HCT116 (cell line): ENCODE results near the gene ZNF618. TPM values are rescaled to one million over a fixed set of nuclear protein-coding genes. Genes with fewer than 3 reads are reported as not detected.

Experiments used
- ATAC-seq: fragments of 200-7000 bp; cut with Tn5 transposase; 2 replicates; pipeline ENCODE4 v1.9.1; 2020; ENCODE audit warnings: mild to moderate bottlenecking, moderate library complexity
- BruUV-seq: library from RNA; stranded (reverse); fragments of 400-500 nt; replicated peaks from 2 replicates; lab custom pipeline; 2021; lab: Mats Ljungman, UMichigan
- CTCF ChIA-PET: fragments of 300-600 bp; sonication (Branson Sonifier 250); formaldehyde crosslinking; loops from one replicate; lab custom pipeline; 2021; ENCODE audit warnings: antibody characterized with exemption; lab: Charles Lee
- POLR2A ChIA-PET: fragments of 300-600, 350-600 bp; sonication (Branson Sonifier 250); formaldehyde crosslinking; loops from one replicate; lab custom pipeline; 2021; ENCODE audit warnings: antibody characterized with exemption; lab: Charles Lee
- RAD21 ChIA-PET, 2 experiments: fragments of 300-600 bp; sonication (Branson Sonifier 250); formaldehyde crosslinking; loops; one replicate each; lab custom pipeline; 2023; ENCODE audit warnings: low total read pairs in 2 of 2; ENCODE audit not compliant: uncharacterized antibody in 2 of 2, unreplicated experiment in 2 of 2, low non-redundant PET in 1 of 2; lab: Charles Lee
- DNase-seq: peaks from one replicate; pipeline ENCODE4 v3.0.0-alpha.2; 2010; ENCODE audit warnings: low read depth, low spot score
- H2AFZ ChIP-seq: fragments of 200-600 bp; shearing (Covaris generic), sonication (generic); 2 replicates; pipeline ENCODE4 v1.6.1; 2017; ENCODE audit warnings: low read depth, mixed run types, mixed read lengths, antibody characterized with exemption, low read length; ENCODE audit not compliant: poor library complexity, severe bottlenecking
- H3K27ac ChIP-seq: 2 replicates; pipeline ENCODE4 v1.5.1; 2012; ENCODE audit warnings: low read depth, low read length
- H3K27me3 ChIP-seq: fragments of 200-600 bp; sonication (generic); 2 replicates; pipeline ENCODE4 v1.6.1; 2016; ENCODE audit warnings: mixed run types, low read length, mixed read lengths; ENCODE audit not compliant: insufficient read depth
- H3K36me3 ChIP-seq, 2 experiments: fragments of 200-500 bp in 1 of 2; fragments of 200-600 bp in 1 of 2; sonication (Bioruptor generic) in 1 of 2; sonication (generic) in 1 of 2; 2 replicates each; pipeline versions ENCODE4 v1.5.1 to v1.6.1; 2014 to 2016; ENCODE audit warnings: low read length in 2 of 2, inconsistent platforms in 1 of 2, mixed read lengths in 1 of 2, mixed run types in 1 of 2; ENCODE audit not compliant: insufficient read depth in 2 of 2, control insufficient read depth in 1 of 2
- H3K4me1 ChIP-seq, 2 experiments: fragments of 200-600 bp in 1 of 2; sonication (generic) in 1 of 2; 2 replicates each; pipeline versions ENCODE4 v1.5.1 to v1.6.1; 2012 to 2017; ENCODE audit warnings: low read length in 2 of 2, inconsistent platforms in 1 of 2, mild to moderate bottlenecking in 1 of 2, mixed read lengths in 1 of 2, mixed run types in 1 of 2, moderate library complexity in 1 of 2; ENCODE audit not compliant: insufficient read depth in 2 of 2, control insufficient read depth in 1 of 2
- H3K4me2 ChIP-seq: fragments of 200-600 bp; sonication (generic); 2 replicates; pipeline ENCODE4 v1.6.1; 2017; ENCODE audit warnings: mixed run types, low read length, mixed read lengths
- H3K4me3 ChIP-seq, 2 experiments: fragments of 200-600 bp in 1 of 2; sonication (generic) in 1 of 2; replicated peaks in 1 of 2; 2 replicates each; pipeline ENCODE4 v1.5.1; 2011 to 2016; ENCODE audit warnings: low read length in 2 of 2, control low read depth in 1 of 2, low read depth in 1 of 2, mild to moderate bottlenecking in 1 of 2, mixed read lengths in 1 of 2, mixed run types in 1 of 2
- H3K79me2 ChIP-seq: fragments of 200-600 bp; sonication (generic); 2 replicates; pipeline ENCODE4 v1.6.1; 2017; ENCODE audit warnings: mild to moderate bottlenecking, mixed run types, low read length, moderate library complexity, mixed read lengths; ENCODE audit not compliant: insufficient read depth
- H3K9ac ChIP-seq: fragments of 200-600 bp; sonication (generic); 2 replicates; pipeline ENCODE4 v1.6.1; 2016; ENCODE audit warnings: low read length, mixed read lengths
- H3K9me2 ChIP-seq: fragments of 200-600 bp; sonication (generic), shearing (Covaris generic); 2 replicates; pipeline ENCODE4 v1.6.1; 2017; ENCODE audit warnings: mixed run types, mild to moderate bottlenecking, moderate library complexity; ENCODE audit not compliant: insufficient read depth
- H3K9me3 ChIP-seq, 2 experiments: fragments of 200-500 bp in 1 of 2; fragments of 200-600 bp in 1 of 2; sonication (Bioruptor generic) in 1 of 2; sonication (generic) in 1 of 2; 2 replicates each; pipeline ENCODE4 v1.6.1; 2014 to 2017; ENCODE audit warnings: low read length in 2 of 2, mixed read lengths in 2 of 2, inconsistent platforms in 1 of 2, low read depth in 1 of 2, mild to moderate bottlenecking in 1 of 2, mixed run types in 1 of 2, moderate library complexity in 1 of 2; ENCODE audit not compliant: control insufficient read depth in 1 of 2, insufficient read depth in 1 of 2
- H4K20me1 ChIP-seq: fragments of 200-600 bp; sonication (generic), shearing (Covaris generic); 2 replicates; pipeline ENCODE4 v1.6.1; 2017; ENCODE audit warnings: mixed run types, mild to moderate bottlenecking, moderate library complexity; ENCODE audit not compliant: insufficient read depth
- CTCF ChIP-seq, 3 experiments: fragments of 200-600 bp in 1 of 3; sonication (generic) in 1 of 3; IDR thresholded peaks in 2 of 3; conservative IDR thresholded peaks in 1 of 3; 2 replicates each; pipeline ENCODE4 v1.5.1; 2012 to 2017; ENCODE audit warnings: low read depth in 2 of 3, low read length in 2 of 3, antibody characterized with exemption in 1 of 3, borderline replicate concordance in 1 of 3, control low read depth in 1 of 3, mild to moderate bottlenecking in 1 of 3, mixed read lengths in 1 of 3, mixed run types in 1 of 3, moderate library complexity in 1 of 3; ENCODE audit not compliant: insufficient read depth in 1 of 3
- EGR1 ChIP-seq: IDR thresholded peaks from 2 replicates; pipeline ENCODE4 v1.6.1; 2012; ENCODE audit warnings: low read depth
- EZH2 ChIP-seq: fragments of 200-600 bp; sonication (generic); IDR thresholded peaks from 2 replicates; pipeline ENCODE4 v1.6.1; 2017; ENCODE audit warnings: antibody characterized with exemption, mixed run types
- EZH2phosphoT487 ChIP-seq: fragments of 200-600 bp; IDR thresholded peaks from 2 replicates; pipeline ENCODE4 v1.6.1; 2018; ENCODE audit warnings: antibody characterized with exemption, borderline replicate concordance
- FOSL1 ChIP-seq: IDR thresholded peaks from 2 replicates; pipeline ENCODE4 v1.6.1; 2012; ENCODE audit warnings: low read depth
- JUND ChIP-seq: IDR thresholded peaks from 2 replicates; pipeline ENCODE4 v1.6.1; 2012
- MAX ChIP-seq: IDR thresholded peaks from 2 replicates; pipeline ENCODE4 v1.6.1; 2012
- POLR2A ChIP-seq: IDR thresholded peaks from 2 replicates; pipeline ENCODE4 v1.7.0; 2011; ENCODE audit warnings: borderline replicate concordance; ENCODE audit not compliant: insufficient read depth, insufficient read length; ENCODE audit errors: extremely low read depth
- POLR2AphosphoS5 ChIP-seq: IDR thresholded peaks from 2 replicates; pipeline ENCODE4 v1.6.1; 2011; ENCODE audit warnings: mild to moderate bottlenecking, low read depth, low read length, moderate library complexity
- RAD21 ChIP-seq: IDR thresholded peaks from 2 replicates; pipeline ENCODE4 v1.6.1; 2012; ENCODE audit warnings: low read depth, mild to moderate bottlenecking
- SIN3A ChIP-seq: IDR thresholded peaks from 2 replicates; pipeline ENCODE4 v1.6.1; 2012; ENCODE audit warnings: low read depth
- SP1 ChIP-seq: IDR thresholded peaks from 2 replicates; pipeline ENCODE4 v1.6.1; 2012; ENCODE audit warnings: low read depth
- SRF ChIP-seq: IDR thresholded peaks from 2 replicates; pipeline ENCODE4 v1.6.1; 2012; ENCODE audit warnings: low read depth
- intact Hi-C: fragments of 100-400 bp; cut with micrococcal nuclease; formaldehyde crosslinking; loops from 2 replicates; pipeline ENCODE4 v1.10.0; 2022
- total RNA-seq: library from RNA; stranded (reverse); gene quantifications from one replicate; pipeline ENCODE4 v1.2.1, GENCODE V29; 2021; ENCODE audit not compliant: unreplicated experiment

The ZNF618 gene
- total RNA-seq, 1 experiment from 2014 or later, result 13.5 TPM

GRCh38 chr9:113909421-113909820 is 33.3 kb downstream of the ZNF618 start:
- RAD21 ChIA-PET, result no interaction called here
- no peak for ATAC-seq
- BruUV-seq, result no TSS peak
- no peaks in the 10 kb centered on the region for H3K36me3 ChIP-seq
- POLR2A ChIA-PET, result no interaction called here
- peaks cover 0 to 3% of the 10 kb centered on the region in 2 experiments; a peak in 1 of 4 replicates for H3K4me1 ChIP-seq
- no peak overlapping the region for H3K4me3 ChIP-seq
- no peaks in the 10 kb centered on the region for H3K9me2 ChIP-seq
- H3K27ac ChIP-seq, result no peak overlapping the region
- no peaks in the 10 kb centered on the region for H3K79me2 ChIP-seq
- H2AFZ ChIP-seq, result no peak overlapping the region
- H3K4me2 ChIP-seq, result no peak overlapping the region
- no peak for DNase-seq
- no peaks in the 10 kb centered on the region for H4K20me1 ChIP-seq
- no peak overlapping the region for H3K9ac ChIP-seq
- intact Hi-C loops, result no loop called here
- H3K27me3 ChIP-seq, result no peaks in the 10 kb centered on the region
- H3K9me3 ChIP-seq, result no peaks in the 10 kb centered on the region
- TF ChIP-seq CTCF (IDR thresholded peaks at IDR 0.05 in 2 of 3, conservative IDR thresholded peaks at IDR 0.05 in 1 of 3; ENCODE audit: borderline replicate concordance in 1 of 3, insufficient read depth in 1 of 3, low read depth in 2 of 3, low read length in 2 of 3), result no peak
- CTCF ChIA-PET, result no interaction called here

GRCh38 chr9:113910036-113910639 is 34.0 kb downstream of the ZNF618 start:
- DNase-seq, result no peak
- Histone ChIP-seq H3K4me3 (no peak overlapping the region), H3K4me1 (peaks cover 0 to 3% of the 10 kb centered on the region in 2 experiments; a peak in 1 of 4 replicates), H3K9me2 (no peaks in the 10 kb centered on the region), H4K20me1 (no peaks in the 10 kb centered on the region), H2AFZ (no peak overlapping the region), H3K27me3 (no peaks in the 10 kb centered on the region), H3K79me2 (no peaks in the 10 kb centered on the region), H3K4me2 (no peak overlapping the region), H3K36me3 (no peaks in the 10 kb centered on the region), H3K9ac (no peak overlapping the region), H3K27ac (no peak overlapping the region), H3K9me3 (no peaks in the 10 kb centered on the region)
- TF ChIP-seq EZH2 (no peak), SIN3A (no peak), EGR1 (no peak), POLR2A (no peak), RAD21 (no peak), MAX (no peak), FOSL1 (no peak), JUND (no peak), SRF (no peak), POLR2AphosphoS5 (no peak), SP1 (no peak), EZH2phosphoT487 (no peak)
- CTCF ChIA-PET, result no interaction called here
- BruUV-seq, result no TSS peak
- intact Hi-C loops, result no loop called here
- POLR2A ChIA-PET, result no interaction called here
- RAD21 ChIA-PET, result no interaction called here
- no peak for ATAC-seq
